HG02981 (cell line): ENCODE measurements around the gene STK17A.
A peak's percentile ranks its signal among the peaks of the same experiment; 100 is the strongest.

Experiments used
- ATAC-seq: cut with Tn5 transposase; IDR thresholded peaks from one replicate; pipeline ENCODE4 v1.9.1; 2021; ENCODE audit warnings: mild to moderate bottlenecking, moderate library complexity; ENCODE audit not compliant: unreplicated experiment

Gene STK17A

GRCh38 chr7:43582503-43583423 is at the start of gene STK17A:
TSS of gene STK17A (plus strand) at chr7:43583108. CDS start at chr7:43583244, 136 bp downstream.
- ATAC-seq = peak; percentile 65

DNA sequence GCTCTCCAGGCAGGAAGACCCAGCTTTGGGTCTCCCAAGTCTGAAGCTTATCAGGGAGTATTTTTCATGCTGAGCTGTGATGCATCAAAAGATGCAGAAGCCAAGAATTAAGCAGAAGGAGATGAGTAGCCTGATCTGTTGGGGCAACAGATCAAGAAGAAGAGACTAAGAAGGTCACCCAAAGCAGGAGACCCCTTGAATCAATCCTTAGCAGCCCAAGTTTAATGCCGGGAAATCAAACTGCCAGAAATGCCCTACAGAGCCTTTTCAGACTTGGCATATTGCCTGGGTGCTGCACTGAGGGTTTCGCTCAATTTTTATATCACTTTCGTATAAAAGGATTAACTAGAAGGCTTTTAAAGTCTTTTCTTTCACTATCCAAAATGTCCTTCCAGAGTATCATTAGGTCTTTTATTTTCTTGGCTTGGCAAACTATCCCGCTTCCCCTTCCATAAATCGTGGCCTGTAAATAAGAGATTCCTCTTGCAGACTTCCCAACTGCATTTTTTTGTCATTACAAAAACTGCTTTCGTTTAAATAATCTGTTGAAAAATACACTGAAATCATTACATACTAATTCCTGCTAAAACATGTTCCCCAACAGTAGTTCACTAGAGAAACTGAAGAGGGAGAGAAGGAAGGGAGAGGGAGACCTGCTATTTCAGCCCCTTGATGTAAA is 49.0 kb upstream of the STK17A start:
- ATAC-seq = no peak

DNA sequence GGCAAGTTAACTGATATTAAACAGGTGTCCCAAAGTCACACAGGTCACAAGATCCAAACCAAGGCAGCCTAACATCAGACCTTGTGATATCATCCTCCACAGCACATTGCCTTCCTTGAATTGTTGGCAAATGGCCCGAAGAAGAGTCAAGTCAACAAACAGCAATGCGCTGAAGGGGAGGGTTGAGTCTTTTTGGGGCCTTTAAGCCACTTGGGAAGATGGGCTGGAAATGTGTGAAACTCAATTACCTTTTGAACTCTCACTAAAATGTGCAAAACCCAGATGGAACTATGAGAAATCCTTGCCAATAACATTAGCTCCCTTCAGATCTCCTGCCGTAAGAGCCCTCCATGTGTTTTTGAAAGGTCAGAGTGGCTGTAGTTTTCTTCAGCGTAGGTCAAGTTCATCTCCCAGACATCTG is 47.9 kb upstream of the STK17A start:
- no peak for ATAC-seq

DNA sequence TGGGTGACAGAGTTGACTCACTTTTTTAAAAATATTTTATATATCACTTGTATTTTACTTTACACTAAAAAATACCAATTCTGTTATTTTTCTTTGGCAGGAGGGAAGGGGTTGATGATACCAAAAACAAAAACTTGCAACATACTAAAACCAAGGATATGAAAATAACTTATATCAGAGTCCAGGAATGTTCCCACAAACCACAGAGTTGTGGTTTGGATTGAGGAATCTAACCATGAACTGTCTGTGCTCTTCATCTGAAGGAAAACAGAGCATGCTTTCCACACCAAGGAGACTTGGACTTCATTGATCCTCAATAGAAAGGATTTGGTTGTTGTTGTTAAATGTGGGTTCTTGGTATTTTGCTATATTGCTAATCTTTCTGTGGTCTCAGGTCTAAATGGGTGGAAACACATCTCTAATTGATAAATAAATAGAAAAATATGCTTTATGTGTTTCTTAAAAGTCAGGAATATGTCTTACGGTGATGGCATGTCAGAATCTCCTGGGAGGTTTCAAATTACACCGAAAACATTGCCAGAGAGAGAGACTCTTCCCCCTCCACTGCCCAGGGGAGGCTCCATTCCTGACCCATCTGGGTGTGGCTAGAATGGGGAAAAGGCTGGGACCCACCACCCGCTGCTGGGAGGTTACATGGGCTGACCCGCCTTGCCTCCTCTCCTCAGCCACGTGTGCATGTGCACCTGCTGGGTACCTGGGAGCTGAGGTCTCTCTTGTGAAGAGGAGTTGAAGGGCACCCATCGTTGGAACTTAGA is 46.9 kb upstream of the STK17A start:
- ATAC-seq = no peak

DNA sequence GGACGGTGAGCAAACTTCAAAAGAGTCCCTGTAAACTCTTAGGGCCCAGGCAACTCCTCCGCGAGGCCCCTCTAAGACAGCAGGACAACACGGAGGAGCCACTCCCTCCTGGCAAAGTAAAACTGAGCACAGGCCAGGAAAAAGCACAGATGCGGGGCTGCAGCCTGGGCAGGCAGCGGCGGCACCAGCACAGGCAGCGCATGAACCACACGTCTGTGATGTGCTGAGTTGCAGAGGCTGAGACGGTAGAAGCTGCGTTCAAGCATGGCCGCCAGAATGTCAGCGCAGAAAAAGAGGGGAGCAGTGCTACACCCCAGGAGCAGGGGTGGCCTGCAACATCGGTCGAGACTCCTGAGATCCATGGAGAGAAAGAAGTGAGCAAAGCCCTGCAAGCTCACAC is 46.1 kb upstream of the STK17A start:
- ATAC-seq = no peak

DNA sequence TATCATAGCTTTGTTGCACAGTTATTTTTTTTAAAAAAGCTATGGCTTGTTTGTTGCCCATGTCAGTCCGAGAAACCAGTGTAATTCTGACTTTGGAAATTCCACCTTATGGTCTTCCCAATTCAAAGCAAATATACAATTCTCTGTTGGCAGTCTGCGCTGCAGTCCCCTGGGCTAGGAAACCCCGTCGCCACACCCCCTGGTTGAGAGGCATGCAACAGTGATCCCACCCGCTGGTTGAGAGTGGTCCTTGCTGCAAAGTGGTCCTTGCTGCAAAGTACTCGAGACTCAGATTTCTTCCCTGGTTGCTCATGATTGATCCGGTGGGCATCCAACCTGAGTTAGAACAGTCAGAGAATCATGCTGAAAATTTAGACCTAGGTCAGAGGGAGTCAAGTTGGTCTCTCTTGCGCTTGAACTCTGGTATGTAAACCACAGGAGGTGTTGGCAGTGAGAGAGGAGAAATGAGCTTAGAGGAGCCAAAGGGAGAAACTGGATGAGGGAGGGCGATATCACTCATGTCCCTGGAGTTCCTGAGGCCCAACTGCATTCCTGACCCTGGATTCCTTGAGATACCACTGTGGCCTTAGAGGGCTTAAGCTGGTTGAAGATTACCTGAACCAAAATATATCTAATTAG is 45.0 kb upstream of the STK17A start:
- no peak for ATAC-seq

DNA sequence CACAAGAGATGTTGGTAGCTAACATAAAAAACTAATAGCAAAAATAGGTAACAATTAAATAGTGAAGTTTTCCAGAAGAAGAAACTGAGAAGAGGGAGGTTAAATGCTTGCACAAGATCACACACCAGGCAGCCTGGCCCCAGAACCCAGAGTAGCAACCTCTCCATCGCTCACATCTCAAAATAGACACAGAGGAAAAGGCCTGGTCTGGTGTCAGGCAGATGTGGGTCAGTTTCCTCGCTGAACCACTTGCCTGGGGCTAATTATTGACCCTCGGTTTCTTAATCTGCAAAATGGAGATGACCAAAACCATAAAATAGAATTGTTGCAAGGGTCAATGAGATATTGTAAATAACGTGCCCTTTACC is 44.5 kb upstream of the STK17A start:
- ATAC-seq = no peak

- no peak for ATAC-seq
Observed at GRCh38 chr7:43540471-43540870, 42.4 kb upstream of the STK17A start.

DNA sequence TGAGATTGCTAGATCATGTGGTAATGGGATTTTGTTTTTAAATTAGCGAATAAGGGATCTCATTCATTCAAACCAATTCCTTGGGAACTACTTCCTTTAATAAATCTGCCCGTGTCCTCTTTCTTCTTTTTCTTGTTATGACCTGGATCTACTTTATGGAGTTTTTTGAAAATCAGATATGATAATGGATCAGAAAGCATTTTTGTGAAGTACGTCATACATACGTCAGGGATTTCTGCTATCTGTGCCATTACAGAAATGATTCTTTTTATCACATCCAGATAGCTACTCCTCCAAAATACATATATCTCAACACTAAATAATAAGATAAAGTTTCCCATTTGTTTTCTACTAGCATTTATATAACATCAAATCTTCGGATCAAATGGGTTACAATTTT is 40.2 kb upstream of the STK17A start:
- no peak for ATAC-seq

DNA sequence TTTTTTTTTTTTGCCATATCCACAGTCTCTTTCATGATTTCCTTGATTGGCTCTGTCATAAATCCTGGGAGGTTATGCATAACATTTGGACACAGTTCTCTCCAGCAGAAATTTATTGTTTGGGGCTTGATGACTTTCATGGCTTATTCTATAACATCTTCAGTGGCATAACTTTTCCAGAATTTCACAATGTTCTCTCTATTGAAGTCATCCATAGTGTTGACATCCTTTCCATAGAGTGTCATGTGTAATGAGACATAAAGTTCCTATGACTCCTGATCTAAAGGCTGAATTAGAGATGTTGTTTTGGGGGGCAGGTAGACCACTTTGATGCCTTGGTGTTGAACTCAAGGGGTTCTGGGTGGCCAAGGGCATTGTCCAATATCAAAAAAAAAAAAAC is 36.7 kb upstream of the STK17A start:
- no peak for ATAC-seq

DNA sequence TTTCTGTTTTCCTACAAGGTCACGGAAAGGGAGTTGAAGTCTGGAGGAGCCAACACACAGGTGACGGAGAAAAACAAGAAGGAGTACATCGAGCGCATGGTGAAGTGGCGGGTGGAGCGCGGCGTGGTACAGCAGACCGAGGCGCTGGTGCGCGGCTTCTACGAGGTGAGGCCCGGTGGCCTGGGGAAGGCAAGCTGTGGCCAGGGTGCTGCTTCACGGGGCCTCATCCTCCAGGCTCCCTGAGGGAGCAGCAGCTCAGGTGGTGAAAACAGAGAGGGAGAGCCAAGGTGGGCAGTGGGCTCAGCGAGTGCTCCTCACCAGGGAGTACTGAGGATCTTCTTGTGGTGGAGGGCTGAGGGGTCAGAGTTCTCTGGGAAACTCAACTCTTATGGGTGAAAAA is 32.5 kb upstream of the STK17A start:
- ATAC-seq = no peak

GRCh38 chr7:43552122-43552521 is 30.8 kb upstream of the STK17A start:
- no peak for ATAC-seq

- no peak for ATAC-seq
Observed at GRCh38 chr7:43553999-43554398, 28.9 kb upstream of the STK17A start.

- no peak for ATAC-seq
Observed at GRCh38 chr7:43554423-43554822, 28.5 kb upstream of the STK17A start.

DNA sequence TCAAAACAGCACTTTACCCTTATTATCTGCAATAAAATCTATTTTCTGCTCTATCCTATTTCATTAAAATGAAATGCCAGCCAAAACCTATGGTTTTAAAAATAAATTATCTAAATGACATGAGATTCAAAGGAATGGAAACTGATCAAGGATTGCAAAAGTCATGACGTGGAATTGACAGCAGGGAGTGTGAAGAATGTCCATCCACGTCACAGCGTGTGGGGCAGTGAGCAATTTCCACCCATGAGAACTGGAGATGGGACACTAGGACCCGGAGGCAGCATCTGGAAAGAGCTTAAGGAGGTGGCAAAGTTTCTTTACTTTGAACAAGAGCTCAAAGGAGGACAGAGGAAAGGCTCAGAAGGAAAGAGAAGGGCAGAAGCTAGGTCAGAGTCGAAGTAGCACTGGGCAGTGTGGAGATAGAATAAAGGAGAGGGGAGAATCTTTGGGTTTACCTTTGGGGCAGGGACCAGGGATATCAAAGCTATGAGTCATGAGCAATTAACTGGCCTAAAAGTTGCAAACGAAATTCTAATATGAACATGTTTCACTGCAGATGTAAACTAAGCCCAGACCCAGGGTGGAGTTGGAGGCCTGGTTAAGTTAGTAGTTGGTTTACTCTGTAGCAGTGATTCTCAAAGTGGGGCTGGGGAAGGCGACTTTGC is 24.9 kb upstream of the STK17A start:
- no peak for ATAC-seq

DNA sequence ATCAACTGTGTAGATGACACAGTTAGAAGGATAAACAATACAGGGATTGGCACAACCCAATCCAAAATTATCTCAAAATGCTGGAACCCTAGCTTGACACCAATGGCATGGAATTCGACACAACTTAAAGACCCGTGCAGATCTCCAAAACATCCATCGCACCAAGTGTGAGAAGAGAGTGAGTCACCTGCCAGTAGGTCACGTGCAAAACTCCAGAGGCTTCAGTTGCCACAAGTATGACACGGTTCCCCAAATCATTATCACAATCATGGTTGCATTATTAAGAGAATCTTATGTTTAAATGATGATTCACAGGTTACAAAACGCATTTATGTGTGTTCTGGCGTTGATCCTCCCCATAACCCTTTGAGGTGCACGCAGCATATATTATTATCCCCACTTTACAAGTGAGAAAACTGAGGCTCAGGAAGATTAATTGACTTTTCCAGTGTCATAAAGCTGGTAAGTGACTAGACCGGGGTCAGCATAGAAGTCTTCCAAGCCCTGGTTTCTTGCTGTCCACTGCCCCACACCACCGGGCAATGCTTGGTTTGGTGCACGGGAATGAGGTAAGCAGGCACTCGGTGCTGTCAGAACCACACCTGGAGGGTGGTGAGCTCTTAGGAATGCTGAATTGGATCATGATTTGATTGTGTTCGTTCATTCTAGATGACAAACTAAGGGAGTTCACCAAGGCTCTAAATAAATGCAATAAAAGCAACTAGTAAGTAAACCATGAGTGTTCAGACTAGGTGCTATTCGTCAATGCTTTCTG is 23.6 kb upstream of the STK17A start:
- no peak for ATAC-seq

GRCh38 chr7:43559946-43560335 is 23.0 kb upstream of the STK17A start:
- ATAC-seq = no peak

DNA sequence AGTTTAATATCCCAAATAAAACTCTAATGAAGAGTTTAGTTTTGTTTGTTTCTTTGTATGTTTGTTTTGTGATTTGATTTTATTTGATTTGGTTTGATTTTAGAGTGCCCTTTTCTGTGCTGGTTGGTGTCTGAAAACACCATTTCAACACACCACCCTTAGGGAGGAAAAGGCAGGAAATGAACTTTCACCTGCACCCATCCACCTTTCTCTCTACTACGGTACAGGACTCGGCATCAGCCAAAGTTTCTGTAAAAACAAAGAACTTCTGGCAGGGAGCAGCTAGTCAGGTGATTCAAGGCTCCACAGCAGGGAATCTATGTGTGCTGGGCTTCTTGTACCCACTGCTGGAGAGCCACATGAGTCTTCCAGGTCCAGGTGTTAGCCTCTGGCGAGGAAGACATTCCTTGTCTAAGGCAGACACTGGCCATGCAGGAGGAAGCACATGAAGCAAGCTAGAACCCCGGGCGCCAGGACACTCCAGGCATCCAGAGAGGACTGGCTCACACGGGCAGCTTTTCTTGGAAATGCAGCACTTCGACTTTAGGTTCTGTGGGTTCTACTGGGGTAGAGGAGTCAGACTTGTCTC is 22.1 kb upstream of the STK17A start:
- ATAC-seq = no peak

- ATAC-seq = no peak
Observed at GRCh38 chr7:43562383-43562782, 20.5 kb upstream of the STK17A start.
